ENCODE measurements around the gene LHFPL4.

GRCh38 chr3:9500108-9501050 lies 53.2 kb downstream of the LHFPL4 start:
- no peak for TF ChIP-seq POLR2A (IDR thresholded peaks at IDR 0.05)
- peak in 2 of 4 experiments; percentile 18 to 57 for TF ChIP-seq CTCF (IDR thresholded peaks at IDR 0.05)
- TF ChIP-seq POLR2AphosphoS5 (IDR thresholded peaks at IDR 0.05), result no peak
- no peak for TF ChIP-seq EP300 (IDR thresholded peaks at IDR 0.05)

All from gastroesophageal sphincter (tissue), 3 donors.